NB4 (cell line): ENCODE data around the gene ATP6V1G1.

ENCODE experiments used
- DNase-seq: peaks from one replicate; pipeline ENCODE4 v3.0.0; 2010; ENCODE audit warnings: low read depth
- H3K4me3 ChIP-seq: one replicate; pipeline ENCODE4 v1.5.1; 2011; ENCODE audit warnings: mild to moderate bottlenecking, low read depth, low read length, moderate library complexity
- CTCF ChIP-seq: IDR thresholded peaks from one replicate; pipeline ENCODE4 v1.5.1; 2012; ENCODE audit warnings: low read depth, low read length
- MAX ChIP-seq: IDR thresholded peaks from 2 replicates; pipeline ENCODE4 v1.6.1; 2011; ENCODE audit warnings: low read depth, low read length
- MYC ChIP-seq: IDR thresholded peaks from 2 replicates; pipeline ENCODE4 v1.6.1; 2011; ENCODE audit warnings: low read depth, low read length
- POLR2A ChIP-seq: IDR thresholded peaks from 2 replicates; pipeline ENCODE4 v1.6.1; 2011; ENCODE audit warnings: mild to moderate bottlenecking; ENCODE audit not compliant: insufficient read length; ENCODE audit errors: extremely low read depth

The ATP6V1G1 gene

GRCh38 chr9:114558027-114558675, 29.4 kb upstream of the ATP6V1G1 start:
- TF ChIP-seq MYC = no peak
- no peak for TF ChIP-seq CTCF
- no peak for TF ChIP-seq POLR2A
- no peak for TF ChIP-seq MAX
- no peak for DNase-seq
- no peak overlapping the region for H3K4me3 ChIP-seq

GRCh38 chr9:114559830-114560513, 27.6 kb upstream of the ATP6V1G1 start:
- H3K4me3 ChIP-seq = no peak overlapping the region
- TF ChIP-seq CTCF = no peak
- TF ChIP-seq MAX = no peak
- TF ChIP-seq POLR2A = no peak
- TF ChIP-seq MYC = no peak
- peak; percentile 27 for DNase-seq

- H3K4me3 ChIP-seq = no peak overlapping the region
- TF ChIP-seq MAX (no peak), MYC (no peak), POLR2A (no peak), CTCF (no peak)
- no peak for DNase-seq
Measured at GRCh38 chr9:114560956-114561355, 26.6 kb upstream of the ATP6V1G1 start.

GRCh38 chr9:114561771-114562170, 25.8 kb upstream of the ATP6V1G1 start:
- H3K4me3 ChIP-seq = no peak overlapping the region
- TF ChIP-seq CTCF (no peak), MAX (no peak), POLR2A (no peak), MYC (no peak)
- DNase-seq = no peak

- no peak overlapping the region for H3K4me3 ChIP-seq
- DNase-seq = no peak
- TF ChIP-seq CTCF (no peak), MAX (no peak), POLR2A (no peak), MYC (no peak)
Measured at GRCh38 chr9:114565204-114565603, 22.4 kb upstream of the ATP6V1G1 start.
